ENCODE data around the gene OTULINL.

DNA sequence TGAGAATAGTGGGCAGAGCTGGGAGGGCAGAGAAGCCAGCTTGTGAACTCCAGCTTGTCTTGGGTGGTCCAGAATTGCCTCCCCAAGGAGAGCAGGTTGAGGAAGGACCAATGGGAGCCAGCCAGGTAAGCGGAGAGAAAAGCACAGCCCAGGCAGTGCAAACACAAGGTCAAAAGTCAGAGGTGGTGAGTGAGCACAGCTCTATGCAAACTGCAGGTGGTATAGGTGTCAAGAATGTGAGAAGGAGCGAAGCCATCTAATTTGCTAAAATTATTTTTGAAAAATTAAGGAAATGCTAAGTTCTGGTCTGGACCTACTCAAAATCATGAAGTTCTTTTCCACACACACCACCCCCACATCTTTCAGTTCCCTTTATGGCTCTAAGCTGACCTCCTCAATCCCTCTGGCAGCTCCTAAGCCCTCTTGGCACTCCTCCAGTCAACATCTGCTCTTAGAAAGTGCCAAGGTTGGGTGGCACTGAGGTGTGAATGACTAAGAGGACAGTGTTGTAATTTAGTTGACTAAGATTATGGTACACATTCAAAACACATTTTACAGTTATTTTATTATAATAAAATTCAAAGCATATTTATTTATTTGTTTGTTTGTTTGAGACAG, 6.6 kb upstream of the OTULINL start:
- TF ChIP-seq POLR2A (IDR thresholded peaks at IDR 0.05; ENCODE audit: low read length) (no peak), GATA1 (IDR thresholded peaks at IDR 0.05; ENCODE audit: low read depth, low read length) (no peak)

Data from erythroblast (primary cell).